NCI-H2227 (cell line): ENCODE data around the gene C16orf74.

Source experiments
- DNase-seq: peaks from one replicate; lab custom pipeline; 2025; ENCODE audit not compliant: unreplicated experiment; lab: John Stamatoyannopoulos, UW

The C16orf74 gene

DNA sequence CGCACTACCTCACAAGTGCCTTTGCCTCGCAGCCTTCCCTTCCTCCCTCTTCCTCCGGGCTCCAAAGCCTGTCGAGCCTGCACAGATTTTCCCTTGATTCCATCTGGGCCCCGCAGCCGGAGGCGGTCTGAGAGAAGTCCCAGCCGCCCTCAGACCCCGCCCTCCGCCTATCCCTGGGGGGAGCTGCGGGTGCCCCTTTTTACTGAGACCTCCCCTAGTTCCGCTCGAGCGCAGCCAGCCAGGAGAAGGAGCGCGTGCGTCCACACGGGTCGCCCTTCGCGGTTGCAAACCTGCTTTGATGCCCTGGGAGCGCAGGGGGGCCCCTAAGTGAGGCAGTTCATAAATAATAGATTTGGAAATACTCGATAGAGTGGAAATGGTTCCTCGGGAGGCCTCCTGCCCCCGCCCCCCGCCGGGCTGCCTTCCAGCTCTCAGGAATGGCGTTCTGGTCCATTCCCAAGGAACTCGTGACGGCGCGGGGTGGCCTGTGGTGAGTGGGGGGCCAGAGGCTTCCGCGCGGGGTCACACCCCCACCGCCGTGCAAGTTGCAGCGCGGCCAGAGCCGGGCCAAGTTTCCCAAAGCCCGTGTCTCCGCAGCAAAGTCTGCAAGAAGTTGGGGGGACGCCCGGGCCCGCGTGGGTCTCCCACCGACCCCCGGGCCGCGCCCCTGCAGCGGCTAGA lies 610 bp downstream of the C16orf74 start:
- DNase-seq, result peak; percentile 16

DNA sequence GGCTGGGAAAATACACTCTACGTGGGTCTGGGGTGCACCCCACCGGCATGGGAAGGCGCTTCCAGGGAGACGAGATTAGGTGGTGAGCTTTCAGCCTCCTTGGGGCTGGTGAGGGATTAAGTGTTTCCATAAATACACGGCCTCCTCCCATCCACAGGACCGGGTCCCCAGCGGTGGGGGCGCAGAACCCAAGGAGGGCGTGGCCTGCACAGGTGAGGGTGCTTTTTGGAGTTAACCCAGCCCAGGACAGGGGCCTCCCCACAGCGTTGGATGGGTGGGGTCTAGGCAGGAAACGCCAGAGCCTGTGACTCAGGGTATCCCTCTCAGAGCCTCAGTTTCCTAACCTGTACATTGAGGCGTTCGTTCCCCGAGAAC lies 1.1 kb downstream of the C16orf74 start:
- no peak for DNase-seq

- DNase-seq, result no peak
Observed at GRCh38 chr16:85746460-85747215, 4.3 kb downstream of the C16orf74 start.

GRCh38 chr16:85738923-85739715 lies 11.8 kb downstream of the C16orf74 start:
- no peak for DNase-seq

GRCh38 chr16:85736921-85737320 lies 14.0 kb downstream of the C16orf74 start:
- no peak for DNase-seq

GRCh38 chr16:85735946-85736345 lies 14.9 kb downstream of the C16orf74 start:
- no peak for DNase-seq

- no peak for DNase-seq
Observed at GRCh38 chr16:85735225-85735635, 15.7 kb downstream of the C16orf74 start.

GRCh38 chr16:85734311-85735017 lies 16.4 kb downstream of the C16orf74 start:
- no peak for DNase-seq

DNA sequence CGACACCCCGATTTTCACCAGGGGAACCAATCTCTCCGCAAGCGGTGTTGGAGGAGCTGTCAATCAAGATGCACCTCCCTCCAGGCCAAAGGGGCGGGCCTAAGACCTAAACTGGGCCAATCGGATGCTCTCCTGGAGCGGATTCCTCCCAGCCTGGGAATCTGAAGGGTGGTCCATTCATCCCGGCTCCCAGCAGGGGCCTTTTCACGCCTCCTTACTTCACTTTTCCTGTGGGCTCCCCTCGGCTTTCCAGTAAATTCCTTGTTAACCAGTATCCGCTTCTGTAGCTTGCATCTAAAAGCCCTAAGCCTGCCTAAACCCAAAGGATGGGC lies 17.1 kb downstream of the C16orf74 start:
- no peak for DNase-seq

DNA sequence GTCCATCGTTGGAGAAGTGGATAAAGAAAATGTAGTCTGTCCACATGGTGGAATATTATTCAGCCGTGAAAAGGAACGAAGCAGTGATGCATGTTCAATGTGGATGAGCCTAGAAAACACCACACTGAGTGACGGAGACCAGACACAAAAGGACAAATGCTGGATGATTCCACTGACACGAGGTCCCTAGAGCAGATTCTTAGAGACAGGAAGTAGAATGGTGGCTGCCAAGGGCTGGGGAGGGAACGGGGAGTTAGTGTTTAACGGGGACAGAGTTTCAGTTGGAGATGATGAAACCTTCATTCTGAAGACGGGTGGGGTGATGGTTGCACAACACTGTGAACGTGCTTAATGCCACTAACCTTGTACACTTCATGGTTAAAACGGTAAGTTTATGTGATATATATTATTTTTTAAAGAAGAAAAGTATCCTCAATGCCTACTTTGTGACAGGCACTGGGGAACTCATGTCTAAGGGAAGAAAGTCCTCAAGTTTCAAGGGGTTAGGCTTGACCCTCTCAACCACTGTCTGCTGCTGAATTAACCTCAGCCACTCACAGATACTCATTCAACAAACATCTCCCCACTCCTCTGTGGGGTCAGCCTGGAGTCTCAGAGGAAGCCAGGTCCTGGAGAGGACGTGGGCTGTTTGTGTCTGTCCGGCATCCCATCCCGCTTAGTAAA lies 17.6 kb downstream of the C16orf74 start:
- no peak for DNase-seq

DNA sequence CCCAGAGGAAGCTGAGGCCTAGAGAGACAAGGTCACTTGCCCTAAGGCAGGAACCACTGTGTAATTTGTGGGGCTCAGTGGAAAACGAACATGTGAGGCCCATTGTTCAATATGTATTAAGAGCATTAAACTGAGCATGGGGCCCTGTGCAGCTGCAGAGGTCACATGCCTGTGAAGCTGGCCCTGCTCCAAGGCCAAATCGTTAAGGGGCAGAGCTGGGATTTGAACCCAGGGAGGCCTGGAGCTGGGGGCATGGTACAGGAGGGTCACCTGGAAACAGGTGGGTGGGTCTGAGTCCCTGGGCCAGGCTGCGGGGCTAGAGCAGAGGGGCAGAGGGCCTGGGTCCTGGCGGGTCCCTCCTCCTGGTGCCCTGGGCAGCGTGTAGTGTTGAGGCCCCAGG lies 19.7 kb downstream of the C16orf74 start:
- no peak for DNase-seq

DNA sequence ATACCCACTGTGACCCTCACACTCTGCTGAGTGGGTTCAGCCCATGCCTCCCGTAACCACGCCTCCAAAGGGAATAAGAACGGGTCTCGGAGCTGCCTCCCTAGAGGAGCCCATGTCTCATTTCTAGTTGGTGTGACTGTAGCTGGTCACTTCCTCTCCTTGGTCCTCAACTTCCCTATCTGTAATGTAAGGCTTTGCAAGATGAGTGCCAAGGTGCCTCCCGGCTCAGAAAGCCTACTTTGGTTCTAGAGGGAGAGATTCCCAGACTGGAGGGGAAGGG lies 20.8 kb downstream of the C16orf74 start:
- DNase-seq, result no peak

- DNase-seq, result no peak
Observed at GRCh38 chr16:85729452-85730185, 21.3 kb downstream of the C16orf74 start.

DNA sequence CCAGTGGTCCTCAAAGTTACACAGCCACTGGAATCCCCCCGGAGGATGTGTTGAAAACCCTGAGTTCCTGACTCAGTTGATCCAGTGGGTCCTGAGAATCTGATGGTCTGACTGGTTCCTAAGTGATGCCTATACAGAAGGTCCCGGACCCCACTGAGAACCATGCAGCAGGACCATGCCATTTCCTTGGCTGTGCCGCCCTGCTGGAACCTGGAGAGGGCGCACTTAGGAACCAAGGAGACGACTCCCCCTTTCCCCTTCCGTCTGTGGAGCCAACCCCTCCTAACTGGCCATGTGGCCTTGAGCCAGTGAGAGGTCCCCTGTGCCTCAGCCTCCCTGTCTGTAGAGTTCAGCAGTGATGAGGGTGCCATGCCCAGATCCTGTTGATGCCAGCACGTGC lies 22.0 kb downstream of the C16orf74 start:
- DNase-seq, result no peak

DNA sequence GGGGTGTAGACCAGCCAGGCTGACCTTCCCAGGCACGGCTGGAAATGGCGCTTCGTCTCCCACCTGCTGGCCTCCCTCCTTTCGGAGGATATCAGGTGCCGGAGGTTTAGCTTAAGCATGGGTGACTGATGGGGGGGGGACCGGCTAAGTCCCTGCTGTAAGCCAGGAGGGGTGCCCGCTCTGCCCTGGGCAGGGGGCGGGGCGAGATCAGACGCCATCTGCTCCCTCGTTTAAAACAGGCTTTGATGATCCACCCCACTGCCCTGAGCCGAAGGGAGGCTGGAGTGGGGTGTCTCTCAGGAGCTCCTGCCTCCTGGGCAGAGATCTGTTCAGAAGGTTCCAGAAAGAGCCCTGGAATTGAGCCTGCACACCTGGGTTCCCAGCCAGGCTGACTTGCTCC lies 26.0 kb downstream of the C16orf74 start:
- DNase-seq, result no peak

DNA sequence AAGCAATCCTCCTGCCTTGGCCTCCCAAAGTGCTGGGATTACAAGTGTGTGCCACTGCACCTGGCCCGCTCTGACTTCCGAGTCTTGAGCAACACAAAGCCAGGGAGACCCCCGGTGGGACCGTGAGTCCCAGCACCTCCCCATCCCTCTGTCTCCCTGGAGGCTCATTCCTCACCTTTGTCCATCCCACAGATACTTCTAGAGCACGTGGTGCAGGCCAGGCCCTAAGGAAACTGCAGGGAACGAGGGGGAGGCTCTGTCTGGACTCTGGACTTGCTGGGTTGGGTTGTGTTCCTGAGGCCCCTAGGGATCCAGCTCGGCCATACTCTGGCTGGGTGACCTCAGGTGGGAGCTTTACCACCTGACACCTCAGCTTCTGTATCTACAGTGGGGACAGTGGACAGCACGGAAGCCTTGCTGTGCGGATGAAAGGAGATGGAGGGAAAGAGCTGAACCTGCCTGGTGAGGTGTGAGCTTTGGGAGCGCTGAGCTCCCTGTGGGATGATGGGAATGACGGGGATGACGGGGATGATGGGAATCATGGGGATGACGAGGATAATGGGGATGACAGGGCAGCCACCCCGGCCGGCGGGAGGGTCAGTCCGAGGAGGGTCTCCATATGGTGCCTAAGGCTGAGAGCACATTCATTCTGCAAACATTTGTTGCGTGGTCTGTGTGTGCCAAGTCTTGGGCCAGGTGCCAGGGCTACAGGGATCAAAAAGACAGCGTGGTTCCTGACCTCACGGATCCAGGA lies 26.6 kb downstream of the C16orf74 start:
- DNase-seq, result no peak

- peak; percentile 12 for DNase-seq
Observed at GRCh38 chr16:85722128-85722893, 28.6 kb downstream of the C16orf74 start.

DNA sequence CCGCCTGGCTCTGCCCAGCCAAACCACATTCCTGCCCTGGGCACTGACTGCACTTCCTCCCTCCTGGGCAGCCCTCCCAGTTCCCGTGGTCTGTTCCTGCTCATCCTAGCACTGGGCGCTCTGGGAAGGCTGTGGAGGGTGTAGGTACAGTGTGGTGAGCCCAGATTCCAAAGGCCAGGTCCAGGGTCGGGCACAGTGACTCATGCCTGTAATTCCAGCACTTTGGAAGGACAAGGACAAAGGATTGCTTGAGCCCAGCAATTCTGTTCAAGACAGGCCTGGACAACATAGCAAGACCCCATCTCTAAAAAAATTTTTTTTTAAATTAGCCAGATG lies 30.6 kb downstream of the C16orf74 start:
- DNase-seq, result no peak
